Activated CD8-positive, alpha-beta memory T cell treated with anti-CD3 and anti-CD28 coated beads for 1 hour (primary cell): Measurements from ENCODE around the gene SLC30A3.
"Not testable (repeated sequence)": the region's sequence is repeated elsewhere in the genome, so short reads cannot be mapped to it uniquely, and the experiment has no call there.

ENCODE experiments used
- DNase-seq, 2 donors: peaks; one replicate each; pipeline ENCODE4 v3.0.0-alpha.2; 2020; ENCODE audit warnings: low read depth in 1 of 2; ENCODE audit errors: extremely low read depth in 1 of 2

SLC30A3 gene

GRCh38 chr2:27285481-27285880 lies 22.6 kb upstream of the SLC30A3 start:
- no peak for DNase-seq

- DNase-seq = no peak
Measured at GRCh38 chr2:27284996-27285395, 22.1 kb upstream of the SLC30A3 start.

GRCh38 chr2:27282892-27283291 lies 20.0 kb upstream of the SLC30A3 start:
- DNase-seq = no peak

- DNase-seq = no peak
Measured at GRCh38 chr2:27281855-27282559, 19.2 kb upstream of the SLC30A3 start, which contains the start of gene TRIM54. Gene TRIM54 (plus strand): TSS chr2:27282429. CDS start chr2:27282732, 303 bp downstream.

DNA sequence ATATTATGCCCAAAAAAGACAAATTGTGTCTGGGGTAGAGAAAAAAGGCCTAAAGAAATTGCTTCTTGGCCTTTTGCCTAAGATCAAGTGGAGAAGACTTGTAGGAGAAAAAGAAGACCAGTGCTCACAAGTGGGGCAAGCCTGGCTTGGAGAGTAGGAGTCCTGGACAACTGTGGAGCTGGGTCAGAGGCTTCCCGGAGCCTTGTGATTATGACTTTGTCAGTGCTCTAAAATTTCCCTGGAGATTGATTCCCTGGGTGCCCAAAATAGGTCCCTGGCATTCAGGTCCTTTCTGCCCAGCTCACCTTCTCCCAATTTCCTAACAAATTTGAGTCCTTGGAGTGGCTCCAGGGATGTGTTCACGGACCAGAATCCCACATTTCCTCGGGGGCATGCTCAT lies 18.6 kb upstream of the SLC30A3 start:
- DNase-seq = no peak

- no peak for DNase-seq
Measured at GRCh38 chr2:27280826-27281225, 18.0 kb upstream of the SLC30A3 start.

- DNase-seq = no peak
Measured at GRCh38 chr2:27278010-27278409, 15.2 kb upstream of the SLC30A3 start.

DNA sequence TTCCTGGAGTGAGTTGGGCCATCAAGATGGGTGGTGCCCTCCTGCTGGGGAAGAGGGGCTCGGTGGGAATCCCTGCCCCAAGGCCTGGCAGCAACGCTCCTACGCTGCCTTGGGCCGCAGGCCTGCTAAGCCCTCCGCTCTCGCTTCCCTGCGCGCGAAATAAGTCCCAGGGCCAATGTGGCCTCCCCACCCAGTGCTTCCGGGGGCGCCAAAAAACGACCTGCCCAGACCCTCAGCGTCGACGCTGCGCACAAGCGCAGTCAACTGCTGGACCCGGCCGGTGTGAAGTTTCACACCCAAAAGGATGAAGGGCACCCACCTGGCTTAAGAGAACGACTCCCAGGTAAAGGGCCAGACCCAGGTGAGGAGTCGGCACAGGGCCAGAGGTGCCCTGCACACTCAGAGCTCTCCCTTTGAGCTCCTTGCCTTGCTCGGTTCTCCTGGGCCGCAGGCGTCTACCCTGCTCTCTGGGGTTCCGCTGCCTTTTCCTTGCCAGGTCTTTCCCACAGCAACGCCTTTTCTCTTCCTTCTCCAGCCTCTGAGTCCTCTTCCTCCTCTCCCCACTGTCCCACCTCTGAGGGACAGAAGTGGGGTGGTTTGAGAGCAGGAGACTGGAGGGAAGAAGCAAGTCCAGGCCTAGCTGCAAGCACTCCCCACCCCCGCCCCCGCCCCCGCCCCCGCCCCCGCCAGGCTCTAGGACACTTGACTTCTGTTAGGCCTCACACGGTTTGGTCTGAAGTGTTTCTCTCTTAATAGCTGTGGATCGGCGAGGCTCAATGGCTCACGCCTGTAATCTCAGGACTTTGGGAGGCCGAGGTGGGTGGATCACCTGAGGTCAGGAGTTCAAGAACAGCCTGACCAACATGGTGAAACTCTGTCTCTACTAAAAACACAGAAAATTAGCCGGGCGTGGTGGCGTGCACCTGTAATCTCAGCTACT lies 12.6 kb upstream of the SLC30A3 start, which contains the start of gene DNAJC5G:
Gene DNAJC5G, plus strand, starts transcription at position 223 of the 940 bp plus-strand sequence. CDS start 1,296 bp downstream, outside the sequence.
- DNase-seq = no peak

- DNase-seq = not testable (repeated sequence)
Measured at GRCh38 chr2:27272537-27273522, 10.0 kb upstream of the SLC30A3 start.

- no peak for DNase-seq
Measured at GRCh38 chr2:27271631-27272340, 8.9 kb upstream of the SLC30A3 start.

GRCh38 chr2:27270670-27271069 lies 7.8 kb upstream of the SLC30A3 start:
- DNase-seq = no peak

- no peak for DNase-seq
Measured at GRCh38 chr2:27270131-27270530, 7.3 kb upstream of the SLC30A3 start.

- not testable (repeated sequence) for DNase-seq
Measured at GRCh38 chr2:27268296-27268695, 5.4 kb upstream of the SLC30A3 start.

- no peak for DNase-seq
Measured at GRCh38 chr2:27265536-27265870, 2.7 kb upstream of the SLC30A3 start.

DNA sequence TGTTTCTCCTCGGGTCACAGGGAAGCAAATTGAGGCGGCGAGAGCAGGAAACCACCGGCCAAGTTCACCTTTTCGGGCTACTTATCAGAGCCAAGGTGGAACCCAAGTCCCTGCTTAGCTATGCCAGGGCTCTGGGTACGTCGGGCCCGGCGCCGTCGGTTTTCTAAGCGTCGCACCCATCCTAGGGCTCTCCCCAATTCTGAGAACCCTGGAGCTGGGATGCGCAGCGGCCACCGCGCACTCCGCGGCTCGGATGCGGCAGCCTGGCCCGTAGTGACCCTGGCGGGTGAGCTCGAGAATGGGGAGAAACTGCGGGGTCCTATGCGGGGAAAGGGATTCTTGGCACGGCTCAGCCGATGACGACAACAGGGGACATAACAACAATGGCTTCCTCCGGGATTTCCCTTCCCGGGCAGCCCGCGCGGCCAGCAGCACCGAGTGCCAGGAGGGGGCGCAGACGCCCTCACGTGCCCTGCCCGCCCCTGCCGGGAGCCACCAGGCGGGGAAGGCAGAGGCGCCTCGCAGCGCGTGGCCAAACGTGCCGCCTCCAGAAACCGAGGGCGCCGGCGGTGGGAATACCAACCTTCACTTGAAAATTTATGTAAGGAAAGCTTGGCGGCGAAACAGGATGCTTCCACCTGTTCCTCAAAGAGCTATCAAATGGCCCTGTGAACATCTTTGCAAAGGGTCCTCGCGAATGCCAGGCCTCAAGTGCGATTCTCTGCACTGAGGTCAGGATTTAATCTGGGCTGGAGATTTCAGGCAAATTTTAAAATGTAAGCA lies 2.1 kb upstream of the SLC30A3 start:
- peak; percentile 34 to 55 for DNase-seq

GRCh38 chr2:27264253-27264752 lies 1.5 kb upstream of the SLC30A3 start:
- DNase-seq = no peak

GRCh38 chr2:27263287-27264252 lies 723 bp upstream of the SLC30A3 start:
- no peak for DNase-seq

GRCh38 chr2:27261926-27262298 lies 935 bp downstream of the SLC30A3 start:
- DNase-seq = no peak
